Panc1 (cell line): Measurements from ENCODE around the gene EHHADH. TPM values are rescaled to one million over a fixed set of nuclear protein-coding genes. Genes with fewer than 3 reads are reported as not detected.
A peak's percentile ranks its signal among the peaks of the same experiment; 100 is the strongest.

Source experiments
- ATAC-seq: fragments of 200-7000 bp; cut with Tn5 transposase; 2 replicates; pipeline ENCODE4 v1.9.1; 2020; ENCODE audit warnings: mild to moderate bottlenecking, moderate library complexity
- BruUV-seq: library from RNA; stranded (reverse); fragments of 400-500 nt; replicated peaks from 2 replicates; lab custom pipeline; 2021; lab: Mats Ljungman, UMichigan
- CTCF ChIA-PET: fragments of 300-600 bp; sonication (Branson Sonifier 250); formaldehyde crosslinking; loops from one replicate; lab custom pipeline; 2022; ENCODE audit warnings: antibody characterized with exemption; lab: Charles Lee
- POLR2A ChIA-PET: fragments of 300-600 bp; sonication (Branson Sonifier 250); formaldehyde crosslinking; loops from one replicate; lab custom pipeline; 2022; ENCODE audit warnings: antibody characterized with exemption; lab: Charles Lee
- DNase-seq: peaks from one replicate; pipeline ENCODE4 v3.0.0-alpha.2; 2010; ENCODE audit warnings: low read depth, low spot score
- H3K27ac ChIP-seq: 2 replicates; pipeline ENCODE4 v1.5.1; 2011; ENCODE audit warnings: mild to moderate bottlenecking, low read length, inconsistent platforms
- H3K27me3 ChIP-seq: fragments of 200-500 bp; sonication (Bioruptor generic); 2 replicates; pipeline ENCODE4 v1.6.0; 2014; ENCODE audit warnings: low read length, inconsistent platforms; ENCODE audit not compliant: control insufficient read depth, insufficient read depth
- H3K36me3 ChIP-seq: fragments of 200-500 bp; sonication (Bioruptor generic); 2 replicates; pipeline ENCODE4 v1.5.1; 2014; ENCODE audit warnings: inconsistent platforms, mild to moderate bottlenecking, low read length, moderate library complexity; ENCODE audit not compliant: control insufficient read depth, insufficient read depth
- H3K4me1 ChIP-seq: 2 replicates; pipeline ENCODE4 v1.5.1; 2011; ENCODE audit warnings: inconsistent platforms, mild to moderate bottlenecking, low read length, moderate library complexity; ENCODE audit not compliant: control insufficient read depth, insufficient read depth
- H3K4me3 ChIP-seq, 2 experiments: 2 replicates each; pipeline ENCODE4 v1.5.1; 2011 to 2012; ENCODE audit warnings: low read depth in 2 of 2, low read length in 2 of 2, mild to moderate bottlenecking in 2 of 2, inconsistent platforms in 1 of 2, moderate library complexity in 1 of 2
- H3K9me3 ChIP-seq: fragments of 200-500 bp; sonication (Bioruptor generic); 2 replicates; pipeline ENCODE4 v1.5.1; 2014; ENCODE audit warnings: low read depth, mild to moderate bottlenecking, inconsistent platforms, low read length, moderate library complexity; ENCODE audit not compliant: control insufficient read depth, insufficient read depth
- POLR2AphosphoS5 ChIP-seq: IDR thresholded peaks from 2 replicates; pipeline ENCODE4 v1.6.1; 2012; ENCODE audit warnings: mild to moderate bottlenecking, low read depth, low read length, moderate library complexity
- SIN3A ChIP-seq: IDR thresholded peaks from 2 replicates; pipeline ENCODE4 v1.6.1; 2012; ENCODE audit warnings: low read depth, mild to moderate bottlenecking, low read length, moderate library complexity, borderline replicate concordance; ENCODE audit not compliant: insufficient read depth
- TCF7L2 ChIP-seq: IDR thresholded peaks from 2 replicates; pipeline ENCODE4 v1.6.1; 2011; ENCODE audit warnings: mild to moderate bottlenecking, low read depth, low read length, inconsistent platforms
- in situ Hi-C: cut with HindIII; loops from 2 replicates; pipeline ENCODE4 v1.10.0; 2016; ENCODE audit warnings: low sequenced_read_pairs, low pct_unique_long_range_greater_than_20kb
- intact Hi-C: fragments of 100-400 bp; cut with micrococcal nuclease; formaldehyde crosslinking; loops from one replicate; pipeline ENCODE4 v1.10.0; 2022; ENCODE audit not compliant: unreplicated experiment
- total RNA-seq: library from RNA; stranded (reverse); gene quantifications from one replicate; pipeline ENCODE4 v1.2.1, GENCODE V29; 2021; ENCODE audit not compliant: unreplicated experiment
- TF ChIP-seq, protein P1 (sequence below): fragments of 450-650 bp; IDR thresholded peaks from 2 replicates; pipeline ENCODE4 v1.5.1; 2017; ENCODE audit warnings: mild to moderate bottlenecking
- TF ChIP-seq, protein P2 (sequence below), 2 experiments: IDR thresholded peaks; 2 replicates each; pipeline ENCODE4 v1.6.1; 2011 to 2012; ENCODE audit warnings: low read depth in 2 of 2, control low read depth in 1 of 2, low read length in 1 of 2, mild to moderate bottlenecking in 1 of 2, moderate library complexity in 1 of 2; ENCODE audit not compliant: insufficient read depth in 1 of 2

Gene EHHADH
- total RNA-seq, 1 experiment from 2014 or later, result 7.8 TPM

DNA sequence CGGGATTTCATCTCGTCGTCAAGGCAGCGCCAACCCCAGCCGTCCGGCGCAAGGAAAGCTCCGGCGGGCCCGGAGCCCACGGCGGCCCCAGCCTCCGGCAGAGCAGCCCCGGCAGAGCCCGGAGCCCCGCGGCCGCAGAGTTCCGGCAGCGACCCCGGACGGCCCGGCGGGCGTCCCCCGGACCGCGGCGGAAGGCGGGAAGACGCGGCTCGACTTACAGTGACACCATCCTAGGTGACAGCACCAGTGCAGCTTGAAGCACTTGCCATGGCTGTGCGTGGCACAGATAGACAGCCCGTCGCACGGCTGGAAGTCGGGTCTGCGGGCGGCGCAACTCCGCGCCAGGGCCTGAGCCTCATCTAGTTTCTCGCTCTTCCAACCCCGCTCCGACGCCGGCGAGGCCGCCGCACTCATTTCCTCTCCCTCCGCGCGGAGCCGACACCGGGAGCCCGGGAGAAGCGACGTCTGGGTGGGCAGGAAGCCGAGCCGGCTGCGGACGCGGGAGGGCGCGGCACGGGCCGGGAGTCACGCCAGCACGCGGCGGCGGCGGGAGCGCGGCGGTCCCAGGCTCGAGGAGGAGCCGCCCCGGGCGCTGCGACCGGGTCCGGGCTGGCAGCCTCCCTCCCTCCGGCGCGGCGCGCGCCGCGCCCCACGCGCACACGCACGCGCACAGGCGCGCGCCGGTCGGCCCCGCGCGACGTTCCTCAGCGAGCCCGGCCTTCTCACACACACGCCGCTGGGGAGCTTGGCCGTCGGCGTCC is 101.3 kb downstream of the EHHADH start, which contains the start of gene C3orf70:
Gene C3orf70 (minus strand): TSS at position 651 of the 761 bp plus-strand sequence. CDS start 237 bp downstream, at position 414.
- POLR2A ChIA-PET, result no interaction called here
- H3K27ac ChIP-seq, result no peak within 1 kb of the TSS
- peak; percentile 82 for ATAC-seq

DNA sequence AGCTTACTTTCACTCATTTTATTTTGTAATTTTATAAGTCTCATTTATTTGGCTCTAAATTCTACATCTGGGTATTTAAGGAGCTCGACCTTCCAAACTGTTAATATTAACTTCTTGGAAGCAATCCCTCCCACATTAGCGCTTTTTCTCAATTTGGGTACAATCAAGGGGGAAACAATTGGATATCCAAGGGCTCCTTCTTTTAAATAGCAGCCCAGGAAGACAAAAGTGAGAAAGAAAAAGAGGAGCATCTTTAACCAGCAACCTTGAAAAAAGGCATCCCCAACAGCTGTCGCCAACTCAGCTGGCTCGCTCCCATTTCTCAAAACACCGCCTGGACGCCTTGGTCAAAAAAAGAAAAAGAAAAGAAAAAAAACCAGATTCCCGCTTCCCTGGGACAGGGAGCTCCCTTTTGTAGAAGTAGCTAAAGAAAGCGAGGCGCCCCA is 101.9 kb downstream of the EHHADH start:
- Histone ChIP-seq H3K4me1 (no peaks in the 10 kb centered on the region), H3K27me3 (peaks cover 66% of the 10 kb centered on the region), H3K27ac (no peak overlapping the region), H3K36me3 (no peaks in the 10 kb centered on the region), H3K4me3 (peak overlapping the region; percentile 38 to 42; a peak in 3 of 4 replicates), H3K9me3 (no peaks in the 10 kb centered on the region)
- no peak for DNase-seq
- ChIA-PET CTCF (no interaction called here), POLR2A (no interaction called here)
- BruUV-seq, result no TSS peak
- TF ChIP-seq POLR2AphosphoS5, result no peak
- TF ChIP-seq, protein P1, sequence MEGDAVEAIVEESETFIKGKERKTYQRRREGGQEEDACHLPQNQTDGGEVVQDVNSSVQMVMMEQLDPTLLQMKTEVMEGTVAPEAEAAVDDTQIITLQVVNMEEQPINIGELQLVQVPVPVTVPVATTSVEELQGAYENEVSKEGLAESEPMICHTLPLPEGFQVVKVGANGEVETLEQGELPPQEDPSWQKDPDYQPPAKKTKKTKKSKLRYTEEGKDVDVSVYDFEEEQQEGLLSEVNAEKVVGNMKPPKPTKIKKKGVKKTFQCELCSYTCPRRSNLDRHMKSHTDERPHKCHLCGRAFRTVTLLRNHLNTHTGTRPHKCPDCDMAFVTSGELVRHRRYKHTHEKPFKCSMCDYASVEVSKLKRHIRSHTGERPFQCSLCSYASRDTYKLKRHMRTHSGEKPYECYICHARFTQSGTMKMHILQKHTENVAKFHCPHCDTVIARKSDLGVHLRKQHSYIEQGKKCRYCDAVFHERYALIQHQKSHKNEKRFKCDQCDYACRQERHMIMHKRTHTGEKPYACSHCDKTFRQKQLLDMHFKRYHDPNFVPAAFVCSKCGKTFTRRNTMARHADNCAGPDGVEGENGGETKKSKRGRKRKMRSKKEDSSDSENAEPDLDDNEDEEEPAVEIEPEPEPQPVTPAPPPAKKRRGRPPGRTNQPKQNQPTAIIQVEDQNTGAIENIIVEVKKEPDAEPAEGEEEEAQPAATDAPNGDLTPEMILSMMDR, result no peak
- TF ChIP-seq SIN3A, result no peak
- no peak for TF ChIP-seq TCF7L2
- TF ChIP-seq, protein P2, sequence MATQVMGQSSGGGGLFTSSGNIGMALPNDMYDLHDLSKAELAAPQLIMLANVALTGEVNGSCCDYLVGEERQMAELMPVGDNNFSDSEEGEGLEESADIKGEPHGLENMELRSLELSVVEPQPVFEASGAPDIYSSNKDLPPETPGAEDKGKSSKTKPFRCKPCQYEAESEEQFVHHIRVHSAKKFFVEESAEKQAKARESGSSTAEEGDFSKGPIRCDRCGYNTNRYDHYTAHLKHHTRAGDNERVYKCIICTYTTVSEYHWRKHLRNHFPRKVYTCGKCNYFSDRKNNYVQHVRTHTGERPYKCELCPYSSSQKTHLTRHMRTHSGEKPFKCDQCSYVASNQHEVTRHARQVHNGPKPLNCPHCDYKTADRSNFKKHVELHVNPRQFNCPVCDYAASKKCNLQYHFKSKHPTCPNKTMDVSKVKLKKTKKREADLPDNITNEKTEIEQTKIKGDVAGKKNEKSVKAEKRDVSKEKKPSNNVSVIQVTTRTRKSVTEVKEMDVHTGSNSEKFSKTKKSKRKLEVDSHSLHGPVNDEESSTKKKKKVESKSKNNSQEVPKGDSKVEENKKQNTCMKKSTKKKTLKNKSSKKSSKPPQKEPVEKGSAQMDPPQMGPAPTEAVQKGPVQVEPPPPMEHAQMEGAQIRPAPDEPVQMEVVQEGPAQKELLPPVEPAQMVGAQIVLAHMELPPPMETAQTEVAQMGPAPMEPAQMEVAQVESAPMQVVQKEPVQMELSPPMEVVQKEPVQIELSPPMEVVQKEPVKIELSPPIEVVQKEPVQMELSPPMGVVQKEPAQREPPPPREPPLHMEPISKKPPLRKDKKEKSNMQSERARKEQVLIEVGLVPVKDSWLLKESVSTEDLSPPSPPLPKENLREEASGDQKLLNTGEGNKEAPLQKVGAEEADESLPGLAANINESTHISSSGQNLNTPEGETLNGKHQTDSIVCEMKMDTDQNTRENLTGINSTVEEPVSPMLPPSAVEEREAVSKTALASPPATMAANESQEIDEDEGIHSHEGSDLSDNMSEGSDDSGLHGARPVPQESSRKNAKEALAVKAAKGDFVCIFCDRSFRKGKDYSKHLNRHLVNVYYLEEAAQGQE (IDR thresholded peaks at IDR 0.05; ENCODE audit: insufficient read depth in 1 of 2, low read depth in 2 of 2, low read length in 1 of 2), result no peak
- no peak for ATAC-seq
- intact Hi-C loops (no loop called here), in situ Hi-C loops (no loop called here)

More for the DNA sequence above, 101.3 kb downstream of the EHHADH start, which contains the start of gene C3orf70:
- H3K4me3 ChIP-seq, result peak within 1 kb of the TSS; percentile 38 to 48
- CTCF ChIA-PET, result no interaction called here
- peaks cover 61% of the 10 kb centered on the region for H3K27me3 ChIP-seq
- no peaks in the 10 kb centered on the region for H3K9me3 ChIP-seq
- no TSS peak for BruUV-seq
- in situ Hi-C loops, result no loop called here
- TF ChIP-seq, protein P1, result peak; percentile 5; the same call in 1 of the 2 replicates
- TF ChIP-seq POLR2AphosphoS5 (no peak), SIN3A (no peak), TCF7L2 (peak; percentile 24; the same call in 1 of the 2 replicates)
- TF ChIP-seq, protein P2 (IDR thresholded peaks at IDR 0.05; ENCODE audit: insufficient read depth in 1 of 2, low read depth in 2 of 2, low read length in 1 of 2), result no peak
- no peaks in the 10 kb centered on the region for H3K36me3 ChIP-seq
- DNase-seq, result no peak
- intact Hi-C loops, result no loop called here
- H3K4me1 ChIP-seq, result no peaks in the 10 kb centered on the region
